ENCODE results near the gene GMPR.

GMPR gene

GRCh38 chr6:16249971-16250370 lies 11.6 kb downstream of the GMPR start:
- Histone ChIP-seq H3K9me3 (ENCODE audit: insufficient read depth, low read depth, low read length) (no peaks in the 10 kb centered on the region), H3K4me3 (ENCODE audit: low read length, poor library complexity, severe bottlenecking) (no peak overlapping the region), H3K9me2 (replicated peaks; ENCODE audit: low read depth, low read length) (no peaks in the 10 kb centered on the region), H3F3A (ENCODE audit: low read depth) (no peaks in the 10 kb centered on the region), H2AFZ (ENCODE audit: low read length) (no peak overlapping the region), H3K27me3 (ENCODE audit: insufficient read depth, low read length, poor library complexity, severe bottlenecking) (no peaks in the 10 kb centered on the region), H3K9ac (ENCODE audit: low read depth, low read length, poor library complexity, severe bottlenecking) (no peak overlapping the region), H3K4me2 (ENCODE audit: low read depth, low read length, poor library complexity, severe bottlenecking) (no peak overlapping the region), H4K20me1 (ENCODE audit: insufficient read depth, low read length, poor library complexity, severe bottlenecking) (no peaks in the 10 kb centered on the region), H3K36me3 (ENCODE audit: insufficient read depth, low read length) (no peaks in the 10 kb centered on the region), H3K79me2 (ENCODE audit: insufficient read depth, low read length) (no peaks in the 10 kb centered on the region), H3K4me1 (ENCODE audit: insufficient read depth, low read length, poor library complexity, severe bottlenecking) (no peaks in the 10 kb centered on the region)
- TF ChIP-seq EZH2phosphoT487 (IDR thresholded peaks at IDR 0.05; ENCODE audit: borderline replicate concordance) (no peak), CTCF (conservative IDR thresholded peaks at IDR 0.05; ENCODE audit: low read length) (no peak)

- Histone ChIP-seq H3K4me3 (ENCODE audit: low read length, poor library complexity, severe bottlenecking) (no peak overlapping the region), H2AFZ (ENCODE audit: low read length) (no peak overlapping the region), H3K9ac (ENCODE audit: low read depth, low read length, poor library complexity, severe bottlenecking) (no peak overlapping the region), H3K4me2 (ENCODE audit: low read depth, low read length, poor library complexity, severe bottlenecking) (no peak overlapping the region), H3K9me3 (ENCODE audit: insufficient read depth, low read depth, low read length) (no peaks in the 10 kb centered on the region), H3F3A (ENCODE audit: low read depth) (no peaks in the 10 kb centered on the region), H3K4me1 (ENCODE audit: insufficient read depth, low read length, poor library complexity, severe bottlenecking) (no peaks in the 10 kb centered on the region), H4K20me1 (ENCODE audit: insufficient read depth, low read length, poor library complexity, severe bottlenecking) (no peaks in the 10 kb centered on the region), H3K9me2 (replicated peaks; ENCODE audit: low read depth, low read length) (no peaks in the 10 kb centered on the region), H3K27me3 (ENCODE audit: insufficient read depth, low read length, poor library complexity, severe bottlenecking) (no peaks in the 10 kb centered on the region), H3K79me2 (ENCODE audit: insufficient read depth, low read length) (no peaks in the 10 kb centered on the region), H3K36me3 (ENCODE audit: insufficient read depth, low read length) (no peaks in the 10 kb centered on the region)
- TF ChIP-seq EZH2phosphoT487 (IDR thresholded peaks at IDR 0.05; ENCODE audit: borderline replicate concordance): no peak
- TF ChIP-seq CTCF (conservative IDR thresholded peaks at IDR 0.05; ENCODE audit: low read length): no peak
Observed at GRCh38 chr6:16251706-16252105, 13.3 kb downstream of the GMPR start.

DNA sequence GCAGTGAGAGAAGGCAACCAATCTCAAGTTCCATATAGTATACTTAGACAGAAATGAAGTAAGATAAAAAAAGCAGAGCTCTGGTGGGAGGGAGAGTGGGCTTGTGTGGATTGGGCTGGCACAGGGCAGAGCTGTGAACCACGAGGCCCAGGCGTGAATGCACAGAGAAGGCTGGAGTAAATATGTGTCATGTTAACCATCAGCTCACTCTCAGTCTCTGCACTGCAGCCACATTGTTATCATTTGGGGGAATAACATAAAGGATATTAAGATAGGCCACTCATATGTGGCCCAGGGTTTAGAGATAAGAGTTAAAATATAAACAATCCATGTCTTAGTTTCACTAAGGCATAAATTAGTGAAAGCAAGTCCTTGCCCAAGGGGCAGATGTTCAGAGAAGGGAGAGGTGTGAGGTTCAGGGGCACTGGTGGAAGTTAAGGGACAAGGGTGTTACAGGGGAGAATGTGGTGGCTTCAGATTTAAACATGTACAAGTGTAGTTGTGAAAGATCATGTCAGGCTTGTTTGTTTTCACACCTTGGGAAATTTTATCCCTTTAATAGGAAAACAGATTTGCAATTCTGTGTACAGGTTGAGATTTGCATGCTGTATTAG lies 14.4 kb downstream of the GMPR start:
- Histone ChIP-seq H3K4me3 (ENCODE audit: low read length, poor library complexity, severe bottlenecking) (no peak overlapping the region), H3K79me2 (ENCODE audit: insufficient read depth, low read length) (no peaks in the 10 kb centered on the region), H4K20me1 (ENCODE audit: insufficient read depth, low read length, poor library complexity, severe bottlenecking) (no peaks in the 10 kb centered on the region), H3K4me2 (ENCODE audit: low read depth, low read length, poor library complexity, severe bottlenecking) (no peak overlapping the region), H3K9ac (ENCODE audit: low read depth, low read length, poor library complexity, severe bottlenecking) (no peak overlapping the region), H3K36me3 (ENCODE audit: insufficient read depth, low read length) (no peaks in the 10 kb centered on the region), H3K4me1 (ENCODE audit: insufficient read depth, low read length, poor library complexity, severe bottlenecking) (no peaks in the 10 kb centered on the region), H3K9me2 (replicated peaks; ENCODE audit: low read depth, low read length) (no peaks in the 10 kb centered on the region), H3K9me3 (ENCODE audit: insufficient read depth, low read depth, low read length) (no peaks in the 10 kb centered on the region), H3F3A (ENCODE audit: low read depth) (no peaks in the 10 kb centered on the region), H3K27me3 (ENCODE audit: insufficient read depth, low read length, poor library complexity, severe bottlenecking) (no peaks in the 10 kb centered on the region), H2AFZ (ENCODE audit: low read length) (no peak overlapping the region)
- TF ChIP-seq CTCF (conservative IDR thresholded peaks at IDR 0.05; ENCODE audit: low read length) (no peak), EZH2phosphoT487 (IDR thresholded peaks at IDR 0.05; ENCODE audit: borderline replicate concordance) (no peak)

Measured in Loucy (cell line).